ENCODE measurements around the gene STPG2. TPM values are rescaled to one million over a fixed set of nuclear protein-coding genes. Genes with fewer than 3 reads are reported as not detected.

STPG2 gene
- total RNA-seq, 1 donor from 2014 or later: 0.14 TPM

GRCh38 chr4:97938141-97938540 is 205.1 kb downstream of the STPG2 start:
- Mint-ChIP-seq H3K27ac (ENCODE audit: unreplicated experiment) (no peak overlapping the region), H3K27me3 (ENCODE audit: low read depth, unreplicated experiment) (no peaks in the 10 kb centered on the region), H3K9me3 (ENCODE audit: unreplicated experiment) (peaks cover 14% of the 10 kb centered on the region), H3K4me3 (ENCODE audit: unreplicated experiment) (no peak overlapping the region), H3K4me1 (ENCODE audit: low read depth, unreplicated experiment) (no peaks in the 10 kb centered on the region), H3K36me3 (ENCODE audit: low read depth, unreplicated experiment) (no peaks in the 10 kb centered on the region)
- no peaks in the 10 kb centered on the region for H3K79me2 ChIP-seq (ENCODE audit: insufficient read depth, low read length)
- H4K20me1 ChIP-seq (ENCODE audit: insufficient read depth, low read length): no peaks in the 10 kb centered on the region
- no peak overlapping the region for H2AFZ ChIP-seq (ENCODE audit: low read depth, low read length)
- no peak overlapping the region for H3K9ac ChIP-seq (ENCODE audit: low read length)
- no peak overlapping the region for H3K27ac ChIP-seq (ENCODE audit: low read depth, low read length)
- FAIRE-seq: no peak
- DNase-seq (ENCODE audit: low read depth): no peak
- no peak for TF ChIP-seq EZH2 (IDR thresholded peaks at IDR 0.05; ENCODE audit: insufficient read depth, low read length)
- no peak for TF ChIP-seq CTCF (IDR thresholded peaks at IDR 0.05; ENCODE audit: insufficient read depth, low read depth, low read length)
- no peaks in the 10 kb centered on the region for H3K9me3 ChIP-seq (ENCODE audit: insufficient read depth, low read depth, low read length)
- H3K4me2 ChIP-seq (ENCODE audit: low read length): no peak overlapping the region
- no peaks in the 10 kb centered on the region for H3K36me3 ChIP-seq (ENCODE audit: insufficient read depth, low read length)
- no peaks in the 10 kb centered on the region for H3K27me3 ChIP-seq (ENCODE audit: insufficient read depth, low read length)
- no peaks in the 10 kb centered on the region for H3K4me1 ChIP-seq (ENCODE audit: insufficient read depth, low read length)
- H3K4me3 ChIP-seq (ENCODE audit: insufficient read depth, low read depth, low read length): no peak overlapping the region

GRCh38 chr4:97924341-97924958 is 218.8 kb downstream of the STPG2 start:
- Histone ChIP-seq H3K27ac (ENCODE audit: low read depth, low read length) (no peak overlapping the region), H3K9me3 (ENCODE audit: insufficient read depth, low read depth, low read length) (no peaks in the 10 kb centered on the region), H3K79me2 (ENCODE audit: insufficient read depth, low read length) (no peaks in the 10 kb centered on the region), H3K27me3 (ENCODE audit: insufficient read depth, low read length) (no peaks in the 10 kb centered on the region), H3K9ac (ENCODE audit: low read length) (no peak overlapping the region), H3K36me3 (ENCODE audit: insufficient read depth, low read length) (no peaks in the 10 kb centered on the region), H4K20me1 (ENCODE audit: insufficient read depth, low read length) (no peaks in the 10 kb centered on the region), H2AFZ (ENCODE audit: low read depth, low read length) (no peak overlapping the region), H3K4me3 (ENCODE audit: insufficient read depth, low read depth, low read length) (no peak overlapping the region), H3K4me2 (ENCODE audit: low read length) (no peak overlapping the region), H3K4me1 (ENCODE audit: insufficient read depth, low read length) (no peaks in the 10 kb centered on the region)
- DNase-seq (ENCODE audit: low read depth) (no peak), FAIRE-seq (no peak)
- Mint-ChIP-seq H3K9me3 (ENCODE audit: unreplicated experiment) (no peaks in the 10 kb centered on the region), H3K4me3 (ENCODE audit: unreplicated experiment) (no peak overlapping the region), H3K36me3 (ENCODE audit: low read depth, unreplicated experiment) (no peaks in the 10 kb centered on the region), H3K27ac (ENCODE audit: unreplicated experiment) (no peak overlapping the region), H3K27me3 (ENCODE audit: low read depth, unreplicated experiment) (no peaks in the 10 kb centered on the region), H3K4me1 (ENCODE audit: low read depth, unreplicated experiment) (no peaks in the 10 kb centered on the region)
- TF ChIP-seq CTCF (IDR thresholded peaks at IDR 0.05; ENCODE audit: insufficient read depth, low read depth, low read length) (no peak), EZH2 (IDR thresholded peaks at IDR 0.05; ENCODE audit: insufficient read depth, low read length) (no peak)

GRCh38 chr4:97923096-97923495 is 220.2 kb downstream of the STPG2 start:
- no peaks in the 10 kb centered on the region for H3K36me3 Mint-ChIP-seq (ENCODE audit: low read depth, unreplicated experiment)
- H2AFZ ChIP-seq (ENCODE audit: low read depth, low read length): no peak overlapping the region
- TF ChIP-seq EZH2 (IDR thresholded peaks at IDR 0.05; ENCODE audit: insufficient read depth, low read length): no peak
- TF ChIP-seq CTCF (IDR thresholded peaks at IDR 0.05; ENCODE audit: insufficient read depth, low read depth, low read length): no peak
- H3K27me3 ChIP-seq (ENCODE audit: insufficient read depth, low read length): no peaks in the 10 kb centered on the region
- no peak overlapping the region for H3K4me3 ChIP-seq (ENCODE audit: insufficient read depth, low read depth, low read length)
- H3K36me3 ChIP-seq (ENCODE audit: insufficient read depth, low read length): no peaks in the 10 kb centered on the region
- H3K79me2 ChIP-seq (ENCODE audit: insufficient read depth, low read length): no peaks in the 10 kb centered on the region
- no peak overlapping the region for H3K27ac ChIP-seq (ENCODE audit: low read depth, low read length)
- no peaks in the 10 kb centered on the region for H3K27me3 Mint-ChIP-seq (ENCODE audit: low read depth, unreplicated experiment)
- H3K4me1 Mint-ChIP-seq (ENCODE audit: low read depth, unreplicated experiment): no peaks in the 10 kb centered on the region
- FAIRE-seq (no peak), DNase-seq (ENCODE audit: low read depth) (no peak)
- H3K9ac ChIP-seq (ENCODE audit: low read length): no peak overlapping the region
- H3K4me3 Mint-ChIP-seq (ENCODE audit: unreplicated experiment): no peak overlapping the region
- H4K20me1 ChIP-seq (ENCODE audit: insufficient read depth, low read length): no peaks in the 10 kb centered on the region
- H3K4me1 ChIP-seq (ENCODE audit: insufficient read depth, low read length): no peaks in the 10 kb centered on the region
- H3K9me3 Mint-ChIP-seq (ENCODE audit: unreplicated experiment): no peaks in the 10 kb centered on the region
- H3K27ac Mint-ChIP-seq (ENCODE audit: unreplicated experiment): no peak overlapping the region
- no peak overlapping the region for H3K4me2 ChIP-seq (ENCODE audit: low read length)
- H3K9me3 ChIP-seq (ENCODE audit: insufficient read depth, low read depth, low read length): no peaks in the 10 kb centered on the region

Data from astrocyte (in vitro differentiated cells and primary cell).